GM18909 (cell line): ENCODE measurements around the gene DPYSL3.
"Not testable (repeated sequence)": the region's sequence is repeated elsewhere in the genome, so short reads cannot be mapped to it uniquely, and the experiment has no call there.

Source experiments
- ATAC-seq: cut with Tn5 transposase; IDR thresholded peaks from one replicate; pipeline ENCODE4 v1.9.1; 2021; ENCODE audit warnings: mild to moderate bottlenecking; ENCODE audit not compliant: unreplicated experiment, poor library complexity

The DPYSL3 gene

GRCh38 chr5:147509710-147510651 is at the start of gene DPYSL3:
DPYSL3 (minus strand) TSS chr5:147510068; CDS start chr5:147509858, 210 bp downstream.
- peak; percentile 63 for ATAC-seq

- ATAC-seq: peak; percentile 71
Observed at GRCh38 chr5:147558826-147559225, 49.0 kb upstream of the DPYSL3 start.

GRCh38 chr5:147557876-147558745 is 48.2 kb upstream of the DPYSL3 start:
- no peak for ATAC-seq

GRCh38 chr5:147555176-147555575 is 45.3 kb upstream of the DPYSL3 start:
- ATAC-seq: no peak

GRCh38 chr5:147554261-147554817 is 44.5 kb upstream of the DPYSL3 start:
- ATAC-seq: no peak

- not testable (repeated sequence) for ATAC-seq
Observed at GRCh38 chr5:147553817-147554216, 43.9 kb upstream of the DPYSL3 start.

GRCh38 chr5:147552897-147553296 is 43.0 kb upstream of the DPYSL3 start:
- no peak for ATAC-seq

GRCh38 chr5:147551677-147552076 is 41.8 kb upstream of the DPYSL3 start:
- no peak for ATAC-seq

GRCh38 chr5:147547730-147548129 is 37.9 kb upstream of the DPYSL3 start:
- ATAC-seq: no peak

- no peak for ATAC-seq
Observed at GRCh38 chr5:147544556-147544955, 34.7 kb upstream of the DPYSL3 start.

- no peak for ATAC-seq
Observed at GRCh38 chr5:147539053-147539452, 29.2 kb upstream of the DPYSL3 start.

GRCh38 chr5:147538236-147538635 is 28.4 kb upstream of the DPYSL3 start:
- ATAC-seq: no peak

- no peak for ATAC-seq
Observed at GRCh38 chr5:147534172-147534951, 24.5 kb upstream of the DPYSL3 start.

GRCh38 chr5:147532156-147532555 is 22.3 kb upstream of the DPYSL3 start:
- ATAC-seq: no peak

GRCh38 chr5:147530530-147531389 is 20.9 kb upstream of the DPYSL3 start:
- no peak for ATAC-seq

- ATAC-seq: no peak
Observed at GRCh38 chr5:147523069-147523468, 13.2 kb upstream of the DPYSL3 start.

- no peak for ATAC-seq
Observed at GRCh38 chr5:147522435-147522834, 12.6 kb upstream of the DPYSL3 start.

GRCh38 chr5:147520450-147520849 is 10.6 kb upstream of the DPYSL3 start:
- no peak for ATAC-seq

- ATAC-seq: no peak
Observed at GRCh38 chr5:147519380-147519779, 9.5 kb upstream of the DPYSL3 start.
